ENCODE results near the gene TTLL4. TPM values are rescaled to one million over a fixed set of nuclear protein-coding genes. Genes with fewer than 3 reads are reported as not detected.

Gene TTLL4
- polyA plus RNA-seq, 2 of the 4 experiments (the other 2 are of a cell fraction), result 25.0 to 26.2 TPM

GRCh38 chr2:218719457-218719856 lies 8.8 kb downstream of the TTLL4 start:
- CTCF ChIA-PET, result interaction anchor here (1.4 kb wide), 1 partner anchor 128 kb away, joined by 4 read pairs; no protein-coding TSS in a partner anchor

GRCh38 chr2:218720048-218721041 lies 9.7 kb downstream of the TTLL4 start:
- ChIA-PET POLR2A (no interaction called here), CTCF (interaction anchor here (0.6 to 3.3 kb wide), 5 partner anchors 9 to 132 kb away, joined by 4 to 20 read pairs (median 4); partner anchors contain the start of gene TTLL4)
- TF ChIP-seq HDAC2 (IDR thresholded peaks at IDR 0.05), result no peak
- TF ChIP-seq E2F6 (IDR thresholded peaks at IDR 0.05; ENCODE audit: borderline replicate concordance, low read depth), result no peak
- TF ChIP-seq POLR2A (IDR thresholded peaks at IDR 0.05; ENCODE audit: low read length), result no peak
- TF ChIP-seq REST (IDR thresholded peaks at IDR 0.05), result no peak
- TF ChIP-seq GATA3 (IDR thresholded peaks at IDR 0.05; ENCODE audit: borderline replicate concordance), result no peak
- TF ChIP-seq CTCF (IDR thresholded peaks at IDR 0.05), result no peak
- no peak for TF ChIP-seq EHMT2 (IDR thresholded peaks at IDR 0.05; ENCODE audit: low read depth)
- no peak for TF ChIP-seq HOXB13 (CRISPR knock-in tag; IDR thresholded peaks at IDR 0.05; ENCODE audit: low read depth)
- no peak for TF ChIP-seq ZFP36 (IDR thresholded peaks at IDR 0.05; ENCODE audit: borderline replicate concordance, partially characterized antibody)
- no peak for TF ChIP-seq HOXB5 (CRISPR knock-in tag; IDR thresholded peaks at IDR 0.05)
- TF ChIP-seq ESRRA (IDR thresholded peaks at IDR 0.05; ENCODE audit: borderline replicate concordance, low read length), result no peak
- Histone ChIP-seq H3K4me3 (no peak overlapping the region), H3K9me3 (no peaks in the 10 kb centered on the region), H3K4me2 (no peak overlapping the region), H3K27ac (no peak overlapping the region), H3K4me1 (peaks cover 16% of the 10 kb centered on the region; the same call in 2 of the 3 replicates)
- FAIRE-seq (no peak), ATAC-seq (no peak), DNase-seq (ENCODE audit: low read depth in 1 of 2, low spot score in 1 of 2) (no peak)
- 93% methylated on average over 19 of the region's 19 CpGs for WGBS (ENCODE audit: missing lambda C conversion rate)

More at GRCh38 chr2:218719457-218719856, 8.8 kb downstream of the TTLL4 start:
- WGBS (ENCODE audit: missing lambda C conversion rate), result 49% methylated on average over 3 of the region's 3 CpGs
- no peak for DNase-seq (ENCODE audit: low read depth in 1 of 2, low spot score in 1 of 2)
- POLR2A ChIA-PET, result no interaction called here
- H3K4me2 ChIP-seq, result no peak overlapping the region
- H3K9me3 ChIP-seq, result no peaks in the 10 kb centered on the region
- 0 out of 6 replicates have a peak overlapping the region, but pooled peaks of 1 of the 2 experiments have one; percentile 21 for H3K27ac ChIP-seq
- TF ChIP-seq RNF2 (IDR thresholded peaks at IDR 0.05; ENCODE audit: borderline replicate concordance, low read depth) (no peak), HOXA7 (CRISPR knock-in tag; IDR thresholded peaks at IDR 0.05) (no peak), JUNB (IDR thresholded peaks at IDR 0.05) (no peak), RFX5 (IDR thresholded peaks at IDR 0.05) (no peak), MAZ (IDR thresholded peaks at IDR 0.05; ENCODE audit: borderline replicate concordance, low read depth, low read length) (no peak), POLR2AphosphoS2 (conservative IDR thresholded peaks at IDR 0.05; ENCODE audit: low read length) (no peak), EHMT2 (IDR thresholded peaks at IDR 0.05; ENCODE audit: low read depth) (no peak), JUN (IDR thresholded peaks at IDR 0.05) (no peak), RARB (CRISPR knock-in tag; IDR thresholded peaks at IDR 0.05) (no peak), PHF8 (IDR thresholded peaks at IDR 0.05; ENCODE audit: borderline replicate concordance, low read depth) (no peak), BHLHE40 (IDR thresholded peaks at IDR 0.05; ENCODE audit: low read depth, low read length) (no peak), ELK1 (IDR thresholded peaks at IDR 0.05; ENCODE audit: low read depth, low read length) (no peak), ZNF302 (CRISPR knock-in tag; IDR thresholded peaks at IDR 0.05) (no peak), CHD2 (IDR thresholded peaks at IDR 0.05; ENCODE audit: low read length, partially characterized antibody) (no peak), CEBPB (IDR thresholded peaks at IDR 0.05) (no peak), CHD4 (IDR thresholded peaks at IDR 0.05; ENCODE audit: borderline replicate concordance) (no peak), HOXB13 (CRISPR knock-in tag; IDR thresholded peaks at IDR 0.05; ENCODE audit: low read depth) (no peak)
- H3K4me1 ChIP-seq, result peaks cover 16% of the 10 kb centered on the region; the same call in 2 of the 3 replicates
- no peak for FAIRE-seq
- ATAC-seq, result no peak; a peak in 1 of 6 replicates
- no peak overlapping the region for H3K4me3 ChIP-seq
